DMS53 (cell line): ENCODE measurements around the gene FBXO3.
A peak's percentile ranks its signal among the peaks of the same experiment; 100 is the strongest.

Experiments
- DNase-seq: peaks from one replicate; lab custom pipeline; 2025; lab: John Stamatoyannopoulos, UW

FBXO3 gene

DNA sequence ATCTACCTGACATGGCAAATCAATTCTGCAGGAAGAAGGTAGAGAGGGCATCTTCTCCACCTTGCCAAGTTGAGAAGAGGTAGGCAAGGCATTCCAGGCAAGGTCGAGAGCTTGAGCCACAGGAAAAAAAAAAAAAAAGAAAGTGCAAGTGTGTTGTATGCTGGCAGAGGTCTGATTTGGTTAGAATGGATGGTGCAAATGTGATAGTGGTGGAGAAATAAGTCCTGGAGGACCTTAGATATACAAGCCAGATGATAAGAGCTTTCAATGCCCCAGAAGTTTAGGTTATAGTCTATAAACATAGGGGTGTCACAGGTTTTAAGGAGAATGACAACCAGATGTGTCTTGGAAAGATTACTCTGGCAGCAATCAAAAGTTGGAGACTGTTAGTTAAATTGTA, 1.4 kb downstream of the FBXO3 start:
- no peak for DNase-seq

DNA sequence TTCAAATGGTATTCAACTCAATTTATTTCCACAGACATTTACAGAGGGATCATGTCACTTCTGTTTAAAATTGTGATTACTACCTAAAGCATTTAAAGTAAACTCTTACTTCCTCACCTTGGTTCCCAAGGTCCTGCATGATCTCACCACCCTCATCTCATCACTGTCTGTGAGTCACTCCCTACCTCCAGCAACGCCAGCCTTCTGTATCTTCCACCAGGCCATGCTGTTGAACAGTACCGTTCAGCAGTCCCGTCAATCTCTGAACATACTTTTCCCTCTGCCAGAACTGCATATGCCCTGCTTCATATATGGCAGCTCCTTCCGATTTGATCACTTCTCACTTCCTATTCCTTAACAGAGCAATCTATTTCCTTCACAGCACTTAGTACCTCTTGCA, 2.0 kb downstream of the FBXO3 start:
- no peak for DNase-seq

DNA sequence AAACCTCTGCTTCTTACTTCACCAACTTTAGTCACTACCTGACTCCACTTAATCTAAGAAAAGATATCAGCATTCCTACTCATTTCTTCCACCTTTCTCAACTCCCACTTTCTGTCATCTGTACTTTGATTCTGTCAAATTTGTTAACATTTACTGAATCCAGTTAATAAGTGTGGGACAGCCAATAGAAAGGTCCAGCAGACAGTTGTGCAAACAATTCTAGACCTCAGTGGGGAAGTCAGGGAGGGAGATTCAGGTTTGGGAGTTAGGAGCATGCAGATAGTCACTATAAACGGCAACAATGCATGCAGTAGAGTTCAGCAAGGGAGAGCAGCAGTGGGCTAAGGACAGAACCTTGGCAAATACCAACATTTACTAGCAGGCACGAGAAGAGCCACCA, 4.1 kb downstream of the FBXO3 start:
- no peak for DNase-seq

DNA sequence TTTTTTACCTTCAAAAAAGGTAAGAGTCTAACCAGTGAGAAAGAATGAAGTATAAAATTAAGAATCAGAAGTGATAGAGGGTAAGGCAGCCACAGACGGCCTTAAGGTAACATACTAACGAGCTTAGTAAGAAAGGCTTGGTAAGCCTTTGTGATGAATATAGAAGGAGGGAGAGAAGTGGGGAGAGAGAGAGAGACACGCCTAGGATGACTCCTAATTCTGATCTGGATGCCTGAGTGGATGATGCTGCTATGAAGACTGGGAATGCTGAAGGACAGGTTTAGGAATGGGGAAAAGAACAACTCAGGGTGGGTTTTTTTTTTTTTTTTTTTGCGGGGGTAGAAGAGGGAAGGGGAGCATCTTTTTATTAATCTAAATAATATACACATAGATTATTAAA, 4.8 kb downstream of the FBXO3 start:
- DNase-seq = no peak

DNA sequence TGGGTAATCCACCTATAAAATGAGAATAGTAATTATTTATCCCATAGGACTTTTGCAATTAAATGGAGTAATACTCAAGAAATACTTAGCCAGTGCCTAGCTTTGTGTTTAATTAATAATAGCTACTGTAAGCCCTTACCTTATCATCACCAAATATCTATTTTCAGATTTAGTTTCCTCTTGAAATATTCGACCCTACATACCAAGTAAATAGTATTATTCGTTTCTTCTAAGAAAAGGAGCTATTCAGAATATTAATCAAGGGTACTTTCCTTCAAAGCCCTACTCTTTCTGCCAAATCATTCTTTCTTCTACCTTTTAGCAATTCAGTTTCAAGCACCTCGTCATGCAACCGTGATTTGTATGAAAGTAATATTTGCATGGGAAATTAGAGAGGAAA, 6.7 kb downstream of the FBXO3 start:
- no peak for DNase-seq

DNA sequence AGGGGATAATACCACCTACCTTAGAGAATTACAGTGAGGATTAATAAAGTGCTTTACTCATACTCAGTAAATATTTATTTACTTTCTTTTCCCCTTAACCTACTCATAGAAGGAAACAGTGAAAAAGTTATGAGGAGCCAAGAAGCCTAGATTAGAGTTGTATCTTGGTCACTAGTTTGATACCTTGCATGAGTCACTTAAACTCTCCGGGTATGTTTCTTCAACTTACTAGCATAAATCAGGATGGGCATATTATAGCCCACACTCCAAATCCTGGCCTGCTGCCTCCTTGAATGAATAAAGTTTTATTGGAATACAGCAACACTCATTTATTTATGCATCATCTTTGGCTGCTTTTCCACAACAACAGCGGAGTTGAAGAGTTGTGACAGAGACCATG, 8.2 kb downstream of the FBXO3 start:
- DNase-seq = no peak

DNA sequence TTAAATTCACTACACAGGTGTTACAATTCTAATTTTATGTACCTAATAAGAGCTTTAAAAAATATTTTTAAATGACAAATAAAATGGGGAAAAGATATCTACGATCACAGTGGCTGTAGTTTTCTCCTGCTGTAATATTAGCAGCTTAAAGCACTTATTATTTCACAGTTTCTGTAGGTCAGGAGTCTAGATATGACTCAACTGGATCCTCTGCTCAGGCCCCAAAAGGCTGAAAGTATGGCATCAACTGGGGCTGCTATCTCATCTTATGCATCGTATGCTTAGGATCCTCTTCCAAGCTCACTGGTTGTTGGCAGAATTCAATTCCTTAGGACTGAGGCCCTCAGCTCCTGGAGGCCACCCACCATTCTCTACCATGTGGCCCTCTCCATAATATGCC, 12.8 kb downstream of the FBXO3 start:
- no peak for DNase-seq

DNA sequence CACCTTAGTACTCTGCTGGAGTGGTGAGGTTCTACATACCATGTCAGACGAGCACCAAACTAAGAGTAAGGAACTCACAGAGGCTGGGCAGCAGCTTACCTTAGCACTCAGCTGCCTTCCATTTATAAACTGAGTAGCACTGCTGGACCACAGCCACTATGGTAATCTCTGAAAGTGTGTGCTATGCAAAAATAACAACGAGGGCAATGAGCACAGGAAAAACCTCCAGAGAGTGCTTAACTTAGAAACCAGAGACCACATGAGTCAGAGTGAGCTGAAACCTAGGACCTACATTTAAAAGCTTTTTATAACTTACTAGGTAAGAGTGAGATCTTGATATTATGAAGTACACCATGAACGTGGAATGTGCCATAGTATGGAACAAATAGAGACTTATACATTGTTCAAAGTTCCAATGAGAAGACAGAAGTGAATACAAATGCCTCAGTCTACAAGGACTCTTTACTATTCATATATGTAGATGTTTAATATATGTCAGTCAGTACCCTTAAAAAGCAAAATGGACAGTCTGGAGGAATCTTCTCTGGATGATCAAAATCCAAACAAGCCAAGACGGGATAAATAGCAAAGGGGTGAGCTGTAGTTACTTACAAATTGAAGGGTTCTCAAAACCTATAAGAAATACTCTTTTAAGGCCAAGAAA, 20.9 kb downstream of the FBXO3 start:
- no peak for DNase-seq

DNA sequence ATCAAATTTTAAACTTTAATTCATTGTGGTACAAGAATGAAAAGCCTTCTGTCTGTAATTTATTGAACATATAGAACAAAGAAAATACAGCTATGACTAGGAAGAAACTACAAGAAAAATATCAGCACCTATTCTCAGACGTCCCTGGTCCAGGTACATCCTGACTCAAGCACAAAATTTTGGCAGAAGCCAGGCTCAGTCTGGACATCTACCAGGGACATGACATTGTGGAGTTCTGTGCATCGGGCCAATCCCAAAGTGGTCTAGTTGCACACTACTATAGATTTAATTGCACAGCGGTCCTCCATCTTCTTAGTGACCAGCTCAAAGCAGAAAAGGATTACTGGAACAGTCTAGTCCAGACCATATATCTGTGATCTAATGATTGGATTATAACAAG, 22.4 kb downstream of the FBXO3 start:
- no peak for DNase-seq

DNA sequence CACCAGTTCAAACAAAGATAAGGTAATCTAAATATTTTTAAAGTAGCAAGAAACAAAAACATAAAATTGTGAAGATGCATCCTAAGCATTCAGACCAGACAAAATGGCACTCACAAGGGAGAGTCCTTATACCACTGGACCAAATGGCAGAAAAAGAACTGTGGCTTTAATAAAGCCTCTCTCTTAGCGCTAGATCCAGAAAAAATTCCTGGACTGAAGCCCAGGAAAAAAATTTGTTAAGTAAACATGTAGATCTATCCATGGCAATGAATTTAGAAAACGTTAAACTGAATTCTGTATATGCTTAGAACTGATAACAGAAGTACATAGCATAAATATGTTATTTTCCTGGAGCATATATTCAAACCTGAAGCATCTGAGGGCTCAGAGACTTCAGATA, 26.3 kb downstream of the FBXO3 start:
- DNase-seq = no peak

DNA sequence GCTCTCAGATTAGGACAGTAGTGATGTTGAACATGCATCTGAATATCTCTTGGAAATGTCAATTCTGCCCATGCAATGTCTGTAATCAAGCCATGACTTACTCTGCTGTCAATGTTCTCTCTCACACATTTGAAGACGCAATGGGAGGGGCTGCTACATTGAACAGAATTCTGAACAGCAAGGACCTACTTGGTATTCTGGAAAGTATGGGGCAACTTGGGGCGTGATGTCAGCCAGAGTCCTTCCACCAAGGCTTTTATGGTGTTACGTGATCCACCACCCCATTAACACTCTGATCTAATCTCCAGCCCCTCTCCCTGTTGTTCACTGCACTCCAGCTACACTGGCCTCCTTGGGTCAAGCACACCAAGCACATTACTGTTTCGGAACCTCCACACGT, 31.0 kb downstream of the FBXO3 start:
- no peak for DNase-seq

DNA sequence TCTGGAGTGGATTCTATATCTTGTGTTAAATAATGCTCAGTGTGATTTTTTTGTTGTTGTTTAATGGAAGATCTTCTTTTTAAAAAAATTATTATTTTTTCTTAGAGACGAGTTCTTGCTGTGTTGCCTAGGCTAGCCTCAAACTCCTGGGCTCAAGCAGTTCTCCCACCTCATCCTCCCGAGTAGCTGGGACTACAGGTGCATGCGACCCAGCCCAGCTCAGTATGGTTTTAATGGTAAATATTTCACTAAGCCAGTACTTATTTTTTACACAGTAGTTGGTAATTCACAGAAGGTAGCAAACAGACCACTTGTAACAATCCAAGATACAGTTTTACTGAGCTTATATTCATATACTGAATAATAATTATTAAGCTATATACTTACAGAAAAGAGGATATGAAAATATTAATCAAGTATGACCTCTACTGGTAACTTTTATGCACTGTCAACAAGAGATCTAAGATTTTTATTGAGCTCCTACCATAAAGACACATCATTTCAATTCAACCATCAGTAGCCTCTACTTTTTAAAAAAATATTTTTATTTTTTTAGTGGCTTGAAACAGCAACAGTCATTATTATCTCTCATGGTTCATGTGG, 32.0 kb downstream of the FBXO3 start:
- DNase-seq = peak; percentile 18

DNA sequence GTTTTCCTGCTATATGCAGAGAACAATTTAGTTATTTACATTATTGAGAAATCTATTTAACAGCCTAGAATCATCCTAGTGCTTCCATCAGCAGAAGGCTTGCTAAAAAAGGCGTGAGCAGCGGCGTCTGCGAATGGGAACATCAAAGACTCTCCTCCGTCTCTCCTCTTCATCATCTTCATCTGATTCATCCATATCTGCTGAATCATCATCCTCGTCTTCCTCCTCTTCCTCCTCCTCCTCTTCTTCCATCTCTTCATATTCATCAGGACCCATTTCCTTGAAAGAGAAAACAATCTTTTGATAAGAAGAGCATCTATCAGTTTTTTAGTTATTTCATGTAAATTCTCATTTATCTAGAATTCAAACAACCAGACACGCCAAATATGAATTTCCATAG, 32.5 kb downstream of the FBXO3 start:
- no peak for DNase-seq

DNA sequence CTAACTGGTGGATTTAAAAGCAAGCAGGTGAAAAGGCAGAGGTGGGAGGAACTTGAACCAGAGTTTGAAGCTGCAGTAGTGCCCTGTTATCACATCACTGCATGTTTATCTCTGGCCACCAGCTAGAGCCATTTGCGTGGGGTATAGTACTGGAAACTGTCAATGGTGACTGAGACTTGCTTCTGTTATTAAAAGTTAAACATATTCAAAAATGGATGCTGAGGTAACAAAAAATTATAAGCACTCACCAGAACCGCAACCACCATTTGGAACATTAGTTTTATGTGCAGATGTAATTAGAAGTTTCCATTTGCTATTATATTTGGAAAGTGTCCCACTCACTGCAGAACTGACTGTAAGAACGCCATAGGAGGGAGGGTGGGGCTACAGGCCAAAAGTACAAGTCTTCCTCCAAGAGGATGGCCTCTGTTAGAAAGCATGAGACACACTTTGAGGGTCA, 36.9 kb downstream of the FBXO3 start:
- no peak for DNase-seq

DNA sequence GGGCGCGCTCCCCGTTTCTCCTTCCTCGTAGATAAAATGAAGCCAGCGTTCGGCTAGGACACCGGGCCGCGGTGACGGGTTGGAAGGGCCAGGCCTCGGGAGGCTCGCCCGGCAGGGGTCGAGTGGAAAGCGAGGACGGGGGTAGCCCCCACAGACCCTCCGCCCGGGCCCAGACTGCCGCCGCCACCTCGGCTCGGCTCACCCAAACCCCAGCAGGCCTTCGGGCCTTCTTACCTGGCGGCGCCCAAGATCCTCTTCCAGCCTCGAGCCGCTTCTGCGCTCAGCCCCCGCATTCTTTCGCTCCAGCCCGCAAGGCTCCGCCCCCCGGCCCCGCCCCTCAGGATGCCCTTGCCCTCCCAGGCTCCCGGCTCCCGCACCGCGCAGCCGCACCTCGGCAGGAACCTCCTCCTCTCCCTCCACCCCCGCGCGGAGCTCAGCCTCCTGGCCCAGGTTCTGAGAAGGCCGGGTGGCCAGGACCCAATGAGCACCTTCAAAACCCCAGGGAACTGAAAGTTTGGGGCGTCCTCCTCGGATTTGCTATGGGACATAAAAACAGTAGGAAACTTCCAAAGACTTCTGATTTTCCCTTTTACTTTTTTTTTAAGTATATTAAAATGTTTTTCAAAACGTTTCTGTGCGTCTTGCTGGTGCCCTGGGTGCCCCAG, 38.0 kb downstream of the FBXO3 start, which contains the start of gene CD59:
Gene CD59 (minus strand): TSS at position 276 of the 665 bp plus-strand sequence. CDS start 13,978 bp downstream, outside the sequence.
- DNase-seq = peak; percentile 95

DNA sequence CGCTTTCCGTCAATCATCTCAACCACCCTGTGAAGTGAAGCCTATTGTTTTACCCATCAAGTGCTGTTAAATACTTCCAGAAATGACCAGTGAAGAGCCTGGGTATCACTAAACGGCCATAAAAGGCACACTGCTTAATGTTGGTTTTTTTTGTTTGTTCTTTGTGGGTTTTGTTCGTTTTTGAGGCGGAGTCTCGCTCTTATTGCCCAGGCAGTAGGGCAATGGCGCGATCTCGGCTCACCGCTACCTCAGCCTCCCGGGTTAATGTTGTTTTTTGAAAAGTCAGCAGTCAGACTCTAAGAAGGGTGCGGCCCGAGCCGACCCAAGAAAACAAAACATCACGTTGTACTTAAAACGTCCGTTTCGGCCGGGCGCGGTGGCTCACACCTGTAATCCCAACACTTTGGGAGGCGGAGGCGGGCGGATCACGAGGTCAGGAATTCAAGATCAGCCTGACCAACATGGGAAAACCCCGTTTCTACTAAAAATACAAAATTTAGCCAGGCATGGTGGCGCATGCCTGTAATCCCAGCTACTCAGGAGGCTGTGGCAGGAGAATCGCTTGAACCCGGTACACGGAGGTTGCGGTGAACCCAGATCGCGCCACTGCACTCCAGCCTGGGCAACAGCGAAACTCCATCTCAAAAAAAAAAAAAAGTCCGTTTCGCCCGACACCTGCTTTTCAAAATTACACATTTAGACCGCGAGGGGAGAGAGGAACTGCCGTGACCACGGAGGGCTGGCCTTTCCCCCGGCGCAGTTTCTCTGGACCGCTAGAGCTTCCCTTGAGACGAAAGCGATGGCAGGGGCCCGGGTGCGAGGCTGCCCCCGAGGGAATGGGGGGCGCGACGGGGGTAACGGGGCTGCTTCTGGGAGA, 38.8 kb downstream of the FBXO3 start:
- peak; percentile 71 for DNase-seq

DNA sequence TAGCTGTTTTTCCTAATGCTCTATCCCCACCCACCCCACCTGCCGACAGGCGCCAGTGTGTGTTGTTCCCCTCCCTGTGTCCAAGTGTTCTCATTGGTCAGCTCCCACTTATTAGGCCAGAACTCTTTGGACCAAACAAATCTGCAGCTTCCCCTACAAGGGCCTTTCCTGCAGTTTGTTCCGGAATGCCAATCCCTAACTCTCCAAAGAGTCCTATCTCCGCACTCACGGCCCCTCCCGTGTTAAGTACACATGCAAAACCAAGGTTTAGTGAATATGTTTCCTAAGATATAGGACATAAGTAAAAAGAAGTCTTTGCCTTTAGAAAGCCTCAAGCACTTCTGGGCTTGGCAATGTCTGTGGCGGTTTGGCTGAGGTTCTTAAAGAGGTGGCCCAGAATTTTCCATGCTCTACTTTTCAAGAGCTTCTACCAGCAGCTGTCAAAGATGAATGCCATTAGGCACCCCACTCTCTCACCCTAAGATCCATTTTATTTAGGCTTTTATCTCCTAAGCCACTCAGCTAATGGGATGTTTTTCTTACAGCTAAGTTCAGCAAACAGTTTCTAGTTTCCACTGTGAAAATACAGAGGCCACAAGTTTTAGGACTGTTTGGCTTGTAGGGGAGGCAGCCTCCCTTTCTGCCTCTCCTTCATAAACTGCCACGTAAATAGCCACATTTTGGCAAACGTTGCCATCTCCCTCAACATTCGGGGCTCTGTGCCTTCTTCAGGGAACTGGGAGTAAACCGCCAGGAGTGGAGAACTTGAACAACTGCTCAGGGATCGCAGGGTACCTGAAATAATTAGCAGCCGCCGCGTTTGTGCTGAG, 39.7 kb downstream of the FBXO3 start:
- DNase-seq = peak; percentile 40

DNA sequence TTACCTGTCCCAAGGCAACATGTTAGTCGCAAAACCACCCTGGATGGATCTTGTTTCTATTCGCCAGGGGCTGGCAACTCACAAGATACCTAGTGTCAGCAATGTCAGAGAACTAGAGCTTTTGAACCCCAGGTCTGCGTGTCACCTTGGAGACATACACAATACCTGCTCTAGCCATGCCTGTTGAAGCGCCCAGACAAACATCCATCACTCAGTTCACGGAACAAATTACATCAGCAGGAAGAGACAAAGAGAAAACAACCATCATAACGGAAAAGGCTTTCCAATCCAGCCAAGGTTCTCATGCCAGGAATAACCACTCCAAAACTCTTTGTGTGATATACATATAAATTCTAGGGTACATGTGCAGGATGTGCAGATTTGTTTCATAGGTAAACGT, 40.3 kb downstream of the FBXO3 start:
- DNase-seq = peak; percentile 9

DNA sequence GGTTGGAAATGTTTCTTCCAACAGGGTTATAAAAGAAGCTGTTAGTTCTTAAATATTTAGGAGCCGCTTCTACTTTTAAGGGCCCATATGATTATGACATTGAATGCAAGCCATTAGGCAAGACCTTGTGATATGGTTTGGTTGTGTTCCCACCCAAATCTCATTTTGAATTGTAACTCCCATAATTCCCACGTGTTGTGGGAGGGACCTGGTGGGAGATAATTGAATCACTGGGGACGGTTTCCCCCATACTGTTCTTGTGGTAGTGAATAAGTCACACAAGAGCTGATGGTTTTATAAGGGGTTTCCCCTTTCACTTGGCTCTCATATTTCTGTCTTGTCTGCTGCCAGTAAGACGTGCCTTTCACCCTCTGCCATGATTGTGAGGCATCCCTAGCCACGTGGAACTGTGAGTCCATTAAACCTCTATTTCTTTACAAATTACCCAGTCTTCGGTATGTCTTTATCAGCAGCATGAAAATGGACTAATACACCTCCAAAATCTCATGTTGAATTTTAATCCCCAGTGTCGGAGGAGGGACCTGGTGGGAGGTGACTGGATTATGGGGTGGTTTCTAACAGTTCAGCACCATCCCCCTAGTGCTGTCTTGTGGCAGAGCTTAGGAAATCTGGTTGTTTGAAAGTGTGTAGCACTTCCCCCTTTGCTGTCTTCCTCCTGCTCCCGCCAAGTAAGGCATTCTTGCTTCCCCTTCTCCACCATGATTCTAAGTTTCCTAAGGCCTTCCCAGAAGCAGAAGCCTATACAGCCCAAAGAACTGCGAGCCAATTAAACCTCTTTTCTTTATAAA, 42.4 kb downstream of the FBXO3 start:
- no peak for DNase-seq

DNA sequence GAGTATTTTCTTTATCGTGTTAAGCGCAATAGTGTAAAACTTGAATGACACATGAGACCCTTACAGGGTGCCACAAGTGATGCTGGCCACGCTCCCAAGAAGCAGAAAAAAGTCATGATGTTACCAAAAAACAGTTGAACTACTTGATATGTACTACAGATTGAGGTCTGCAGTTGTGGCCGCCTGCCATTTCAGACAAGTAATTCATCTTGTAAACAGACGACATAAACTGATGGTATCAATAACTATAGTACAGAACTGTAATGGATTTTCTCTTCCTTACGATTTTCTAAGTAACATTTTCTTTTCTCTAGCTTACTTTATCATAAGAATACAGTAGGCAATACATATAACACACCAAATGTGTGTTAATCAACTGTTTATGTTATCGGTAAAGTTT, 43.6 kb downstream of the FBXO3 start:
- no peak for DNase-seq
